Measurements from ENCODE around the gene CDH5. TPM values are rescaled to one million over a fixed set of nuclear protein-coding genes. Genes with fewer than 3 reads are reported as not detected.
A peak's percentile ranks its signal among the peaks of the same experiment; 100 is the strongest.

The CDH5 gene
- total and polyA plus RNA-seq, 2 of the 13 experiments (the other 11 are each of a cell fraction or from before 2014, with no cell fraction given), result 0.71 to 1.1 TPM

GRCh38 chr16:66370786-66371684 is 4.5 kb downstream of the CDH5 start (continued):
- TF ChIP-seq DRAP1 (CRISPR knock-in tag; IDR thresholded peaks at IDR 0.05) (no peak), UBTF (CRISPR knock-in tag; IDR thresholded peaks at IDR 0.05) (no peak), CBX5 (CRISPR knock-in tag; IDR thresholded peaks at IDR 0.05; ENCODE audit: borderline replicate concordance) (no peak), ZBTB4 (CRISPR knock-in tag; IDR thresholded peaks at IDR 0.05; ENCODE audit: borderline replicate concordance) (no peak), ZNF552 (CRISPR knock-in tag; IDR thresholded peaks at IDR 0.05; ENCODE audit: borderline replicate concordance) (no peak), ESRRA (CRISPR knock-in tag; IDR thresholded peaks at IDR 0.05; ENCODE audit: low read depth) (no peak), KDM3A (CRISPR knock-in tag; IDR thresholded peaks at IDR 0.05; ENCODE audit: low read depth) (no peak), ZNF687 (CRISPR knock-in tag; IDR thresholded peaks at IDR 0.05) (peak; percentile 21; the same call in 1 of the 2 replicates), ZNF572 (CRISPR knock-in tag; IDR thresholded peaks at IDR 0.05) (no peak), TCF7L2 (IDR thresholded peaks at IDR 0.05; ENCODE audit: low read depth, low read length) (no peak), ZNF263 (CRISPR knock-in tag; IDR thresholded peaks at IDR 0.05) (peak; percentile 58), SOX6 (IDR thresholded peaks at IDR 0.05) (no peak), SOX6 (CRISPR knock-in tag; IDR thresholded peaks at IDR 0.05) (0 out of 2 replicates have a peak, but pooled peaks have one; percentile 5), PLSCR1 (CRISPR knock-in tag; IDR thresholded peaks at IDR 0.05; ENCODE audit: borderline replicate concordance) (no peak), ZNF101 (CRISPR knock-in tag; IDR thresholded peaks at IDR 0.05; ENCODE audit: borderline replicate concordance, low read depth) (no peak), ZBTB20 (CRISPR knock-in tag; IDR thresholded peaks at IDR 0.05; ENCODE audit: borderline replicate concordance, low read depth) (no peak)

All from HepG2 (cell line).